HG02571 (cell line): ENCODE measurements around the gene RXFP2.

Experiments used
- ATAC-seq: cut with Tn5 transposase; IDR thresholded peaks from one replicate; pipeline ENCODE4 v1.9.1; 2021; ENCODE audit warnings: mild to moderate bottlenecking, moderate library complexity; ENCODE audit not compliant: unreplicated experiment

Gene RXFP2

GRCh38 chr13:31824705-31825517 is 85.6 kb downstream of the RXFP2 start:
- ATAC-seq = no peak

- ATAC-seq = no peak
Observed at GRCh38 chr13:31826521-31826920, 87.2 kb downstream of the RXFP2 start.

GRCh38 chr13:31827707-31828106 is 88.4 kb downstream of the RXFP2 start:
- no peak for ATAC-seq

GRCh38 chr13:31835932-31836331 is 96.6 kb downstream of the RXFP2 start:
- no peak for ATAC-seq

- no peak for ATAC-seq
Observed at GRCh38 chr13:31843044-31843443, 103.7 kb downstream of the RXFP2 start.

DNA sequence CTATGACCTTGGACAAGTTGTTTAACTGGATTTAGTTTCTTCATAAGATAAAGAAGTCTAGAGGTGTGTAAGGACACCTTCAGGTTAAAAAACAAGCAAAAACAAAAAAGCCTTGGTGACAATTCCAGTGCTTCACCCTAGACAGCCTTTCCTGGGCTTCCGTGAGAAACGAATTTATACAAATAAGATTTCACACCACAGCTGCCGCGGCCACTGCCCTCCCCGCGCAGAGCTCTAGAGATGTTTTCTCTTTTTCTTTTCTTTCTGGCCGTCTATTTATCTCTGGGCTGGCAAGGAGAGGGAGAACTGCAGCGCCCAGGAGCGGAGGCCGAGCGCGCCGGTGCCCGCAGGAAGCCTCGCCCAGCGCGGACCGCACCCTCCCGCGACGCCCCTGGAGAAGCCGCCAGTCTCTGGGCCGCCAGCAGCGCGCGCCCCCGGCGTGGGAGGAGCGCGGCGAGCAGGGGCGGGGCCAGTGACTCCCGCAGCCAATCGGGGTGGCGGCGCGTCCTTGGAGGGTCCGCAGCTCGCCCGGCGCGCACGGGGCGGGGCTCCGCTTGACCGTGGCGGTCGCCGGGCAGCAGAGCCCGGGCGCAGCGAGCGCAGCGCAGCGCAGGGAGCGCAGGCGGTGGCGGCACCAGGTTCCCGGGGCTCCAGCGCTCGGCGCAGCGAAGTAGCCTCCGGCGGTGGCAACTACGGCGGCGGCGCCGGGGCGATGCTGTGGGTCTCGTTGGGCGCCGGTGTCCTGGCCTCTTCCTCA is 107.0 kb downstream of the RXFP2 start:
- ATAC-seq = peak; percentile 99

DNA sequence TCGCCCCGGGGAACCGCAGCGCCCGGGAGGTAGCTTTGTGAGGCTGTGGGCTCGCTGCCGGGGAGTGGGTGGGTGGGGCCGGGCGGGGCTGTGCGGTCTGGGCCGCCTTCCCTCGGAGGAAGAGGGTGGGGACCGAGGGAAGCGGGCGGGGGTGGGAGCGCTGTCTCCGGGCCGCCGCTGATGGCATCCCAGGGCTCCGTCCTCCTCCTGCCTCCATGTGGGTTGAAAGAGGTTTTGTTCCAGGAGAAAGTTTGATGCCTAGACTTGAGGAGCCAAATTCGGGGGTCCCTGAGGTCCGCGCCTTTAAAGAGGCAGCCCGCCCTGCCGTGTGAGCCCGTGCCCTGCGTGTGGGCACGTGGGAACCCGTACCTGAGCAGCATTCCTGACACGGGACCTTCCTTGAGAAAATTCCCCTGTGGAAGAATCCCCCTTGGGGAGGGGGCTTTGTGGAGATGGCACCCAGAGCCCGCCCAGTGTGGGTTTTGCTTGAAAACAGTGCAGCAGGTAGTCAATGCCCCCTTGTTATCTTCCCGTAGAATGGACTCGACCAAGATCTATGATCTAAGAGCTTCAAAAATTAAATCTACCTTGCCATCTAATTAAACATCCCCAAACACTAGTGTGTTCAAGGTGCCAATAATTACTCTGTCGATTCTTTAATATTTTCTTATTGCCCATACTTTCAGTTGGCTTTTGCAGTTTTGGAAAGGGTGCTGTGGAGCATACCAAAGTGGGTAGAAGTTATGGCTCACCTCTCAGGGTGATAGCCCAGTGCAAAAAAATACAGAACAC is 107.8 kb downstream of the RXFP2 start:
- ATAC-seq = no peak

DNA sequence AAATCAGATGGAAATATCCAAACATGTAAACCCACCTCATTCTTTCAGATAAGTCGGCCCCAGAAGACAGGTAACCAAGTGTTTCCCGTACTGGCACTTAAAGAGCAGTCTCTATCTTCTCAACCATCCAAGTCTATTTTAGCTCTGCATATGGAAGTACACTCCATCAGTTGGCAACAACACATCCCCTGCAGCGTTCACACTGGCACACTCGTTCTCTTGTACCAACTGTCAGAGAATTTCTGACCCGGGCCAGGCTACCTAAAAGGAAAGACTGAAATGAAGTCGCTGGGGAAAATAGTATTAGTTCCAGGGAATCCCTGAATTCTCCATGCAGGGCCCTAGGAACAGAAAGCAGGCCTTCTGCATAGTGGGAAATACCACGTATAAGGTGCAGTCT is 109.3 kb downstream of the RXFP2 start:
- no peak for ATAC-seq

DNA sequence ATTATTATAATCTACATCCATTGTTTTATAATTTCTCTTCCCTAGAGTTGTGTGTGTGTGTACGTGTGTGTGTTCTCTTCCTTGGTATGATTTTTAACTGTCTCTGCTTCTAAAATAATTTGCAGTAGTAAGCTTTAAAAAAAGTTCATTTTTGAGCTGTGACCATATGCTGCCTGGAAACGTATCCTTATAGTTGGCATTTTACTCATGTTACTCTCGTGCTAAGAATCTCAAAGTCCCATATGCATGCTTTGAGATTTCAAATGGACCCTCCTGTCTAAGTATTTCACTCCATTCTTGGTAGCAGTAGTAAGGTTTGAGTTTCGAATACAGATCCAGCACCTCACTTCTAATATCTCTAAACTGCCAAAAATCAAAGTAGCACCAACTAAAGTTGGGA is 109.9 kb downstream of the RXFP2 start:
- no peak for ATAC-seq

- ATAC-seq = no peak
Observed at GRCh38 chr13:31850041-31850555, 110.8 kb downstream of the RXFP2 start.

DNA sequence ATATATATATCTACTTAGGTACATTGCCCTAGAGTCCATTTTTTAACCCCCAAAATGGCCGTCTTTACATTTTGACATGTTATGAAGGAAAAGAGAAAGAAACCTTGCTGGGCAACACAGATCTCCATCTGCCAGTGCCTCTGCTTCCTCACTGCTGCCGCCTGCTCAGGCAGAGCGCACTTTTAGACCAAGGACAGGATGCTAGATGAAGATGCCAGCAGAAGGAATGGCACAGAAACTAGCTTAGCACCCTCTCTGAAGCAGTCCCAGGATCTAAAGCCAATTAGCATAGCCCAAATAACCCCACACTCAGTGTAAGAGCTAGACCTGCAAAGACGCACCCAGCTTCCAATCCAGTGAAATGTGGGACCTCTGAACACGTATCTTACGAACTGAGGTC is 111.9 kb downstream of the RXFP2 start:
- ATAC-seq = no peak
